NAMALWA (cell line): ENCODE data around the gene CAPN10.

Source experiments
- DNase-seq: peaks from one replicate; pipeline ENCODE4 v3.0.0-alpha.2; 2015; ENCODE audit warnings: low spot score

The CAPN10 gene

GRCh38 chr2:240574386-240575100 is 12.0 kb upstream of the CAPN10 start:
- DNase-seq: no peak

- DNase-seq: no peak
These were observed 11.2 kb upstream of the CAPN10 start for GRCh38 chr2:240575101-240575965.

GRCh38 chr2:240576036-240576435 is 10.5 kb upstream of the CAPN10 start:
- DNase-seq: no peak

GRCh38 chr2:240576436-240577205 is 9.9 kb upstream of the CAPN10 start:
- no peak for DNase-seq

- DNase-seq: no peak
These were observed 9.0 kb upstream of the CAPN10 start for GRCh38 chr2:240577281-240578109.

GRCh38 chr2:240578110-240578450 is 8.5 kb upstream of the CAPN10 start:
- DNase-seq: no peak

- DNase-seq: no peak
These were observed 8.0 kb upstream of the CAPN10 start for GRCh38 chr2:240578488-240578887.

- no peak for DNase-seq
These were observed 7.3 kb upstream of the CAPN10 start for GRCh38 chr2:240579071-240579762.

- peak; percentile 58 for DNase-seq
These were observed 6.5 kb upstream of the CAPN10 start for GRCh38 chr2:240579771-240580614.

GRCh38 chr2:240581811-240582210 is 4.7 kb upstream of the CAPN10 start:
- DNase-seq: no peak

- DNase-seq: no peak
These were observed 3.8 kb upstream of the CAPN10 start for GRCh38 chr2:240582781-240583180.

- no peak for DNase-seq
These were observed 2.8 kb upstream of the CAPN10 start for GRCh38 chr2:240583774-240584173.

- peak; percentile 94 for DNase-seq
These were observed 2.0 kb upstream of the CAPN10 start for GRCh38 chr2:240584486-240585031.

GRCh38 chr2:240585101-240585500 is 1.4 kb upstream of the CAPN10 start:
- DNase-seq: peak; percentile 92

GRCh38 chr2:240585681-240586197 is 795 bp upstream of the CAPN10 start:
- DNase-seq: no peak

GRCh38 chr2:240586919-240587800 is 626 bp downstream of the CAPN10 start:
- peak; percentile 64 for DNase-seq

- DNase-seq: no peak
These were observed 1.6 kb downstream of the CAPN10 start for GRCh38 chr2:240588006-240588655.

- no peak for DNase-seq
These were observed 2.1 kb downstream of the CAPN10 start for GRCh38 chr2:240588669-240589068.
